GM12874 (cell line): ENCODE data around the gene ERMP1.
A peak's percentile ranks its signal among the peaks of the same experiment; 100 is the strongest.

Source experiments
- TF ChIP-seq, protein P1 (sequence below): IDR thresholded peaks from 2 replicates; pipeline ENCODE4 v1.5.1; 2011; ENCODE audit warnings: low read depth, mild to moderate bottlenecking, control low read depth, low read length, moderate library complexity; ENCODE audit not compliant: insufficient read depth

Gene ERMP1

DNA sequence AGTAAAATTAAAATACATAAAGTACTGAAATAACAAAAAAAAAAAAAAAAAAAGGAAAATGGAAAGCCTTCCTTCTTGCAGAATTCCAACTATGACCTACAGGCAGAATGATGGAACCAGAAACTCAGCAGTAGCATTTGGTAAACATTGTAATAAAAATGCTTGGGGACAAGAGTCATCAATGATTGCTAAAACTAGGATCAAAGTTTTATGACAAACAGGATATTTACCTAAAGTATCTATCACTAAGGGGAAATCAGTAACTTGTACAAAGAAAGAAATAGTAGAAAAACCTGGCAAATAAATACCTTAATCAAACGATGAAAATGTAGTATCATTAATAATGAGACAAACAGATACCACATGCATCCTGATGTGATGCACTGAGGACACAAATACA, 17.5 kb downstream of the ERMP1 start:
- TF ChIP-seq, protein P1, sequence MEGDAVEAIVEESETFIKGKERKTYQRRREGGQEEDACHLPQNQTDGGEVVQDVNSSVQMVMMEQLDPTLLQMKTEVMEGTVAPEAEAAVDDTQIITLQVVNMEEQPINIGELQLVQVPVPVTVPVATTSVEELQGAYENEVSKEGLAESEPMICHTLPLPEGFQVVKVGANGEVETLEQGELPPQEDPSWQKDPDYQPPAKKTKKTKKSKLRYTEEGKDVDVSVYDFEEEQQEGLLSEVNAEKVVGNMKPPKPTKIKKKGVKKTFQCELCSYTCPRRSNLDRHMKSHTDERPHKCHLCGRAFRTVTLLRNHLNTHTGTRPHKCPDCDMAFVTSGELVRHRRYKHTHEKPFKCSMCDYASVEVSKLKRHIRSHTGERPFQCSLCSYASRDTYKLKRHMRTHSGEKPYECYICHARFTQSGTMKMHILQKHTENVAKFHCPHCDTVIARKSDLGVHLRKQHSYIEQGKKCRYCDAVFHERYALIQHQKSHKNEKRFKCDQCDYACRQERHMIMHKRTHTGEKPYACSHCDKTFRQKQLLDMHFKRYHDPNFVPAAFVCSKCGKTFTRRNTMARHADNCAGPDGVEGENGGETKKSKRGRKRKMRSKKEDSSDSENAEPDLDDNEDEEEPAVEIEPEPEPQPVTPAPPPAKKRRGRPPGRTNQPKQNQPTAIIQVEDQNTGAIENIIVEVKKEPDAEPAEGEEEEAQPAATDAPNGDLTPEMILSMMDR: no peak

DNA sequence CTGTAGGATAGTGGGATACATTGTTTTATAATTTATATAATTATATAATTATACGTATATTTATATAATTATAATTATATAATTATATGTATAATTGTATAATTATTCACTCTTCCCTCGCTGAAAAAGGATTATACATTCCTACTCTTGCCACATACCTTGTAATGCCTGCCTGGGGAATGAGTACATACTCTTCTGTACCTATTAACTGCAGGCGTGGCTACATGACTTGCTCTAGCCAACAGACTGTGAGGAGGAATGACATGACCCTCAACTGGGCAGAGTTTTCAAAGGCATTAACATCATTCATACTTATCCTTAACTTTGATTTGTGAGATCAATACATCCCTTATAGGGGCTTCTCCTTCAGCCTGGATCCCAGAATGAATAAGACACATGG, 19.1 kb downstream of the ERMP1 start:
- TF ChIP-seq, protein P1: no peak

DNA sequence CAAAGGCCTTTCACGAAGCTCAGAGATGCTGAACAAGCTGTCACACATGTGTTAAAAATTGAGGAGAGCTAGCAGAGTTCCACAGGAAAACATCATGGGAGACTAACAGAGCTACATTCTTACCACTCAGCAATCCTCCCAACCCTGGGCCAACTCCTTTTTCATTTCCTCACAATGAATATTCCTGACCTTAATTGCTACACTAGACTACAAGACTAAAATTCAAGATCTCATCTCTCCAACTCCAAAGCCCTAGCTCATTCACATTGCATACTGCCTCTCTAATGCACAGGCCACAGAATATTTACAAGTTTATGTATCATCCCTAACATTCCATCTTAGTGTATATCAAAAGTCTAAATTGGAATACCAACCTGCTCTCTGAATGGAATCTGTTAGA, 21.2 kb downstream of the ERMP1 start:
- TF ChIP-seq, protein P1: no peak

DNA sequence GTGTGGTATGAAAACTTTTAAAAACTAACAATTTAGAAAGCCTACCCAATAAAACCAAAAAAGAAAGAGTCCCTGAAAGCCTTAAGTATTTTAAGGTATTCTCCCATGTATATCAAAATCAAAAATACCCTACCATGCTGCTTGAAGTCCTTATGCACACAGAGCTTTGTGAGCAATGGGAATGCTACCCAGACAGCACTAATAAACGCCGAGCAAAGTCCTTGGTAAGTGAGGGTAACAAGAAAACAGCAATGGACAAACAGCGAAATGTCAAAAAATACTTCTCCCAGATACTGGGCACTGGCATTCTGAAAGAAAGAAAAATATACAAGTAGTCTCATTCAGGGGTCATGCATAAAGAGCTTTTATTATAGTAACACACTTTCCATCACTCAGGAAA, 27.4 kb downstream of the ERMP1 start:
- TF ChIP-seq, protein P1: no peak

DNA sequence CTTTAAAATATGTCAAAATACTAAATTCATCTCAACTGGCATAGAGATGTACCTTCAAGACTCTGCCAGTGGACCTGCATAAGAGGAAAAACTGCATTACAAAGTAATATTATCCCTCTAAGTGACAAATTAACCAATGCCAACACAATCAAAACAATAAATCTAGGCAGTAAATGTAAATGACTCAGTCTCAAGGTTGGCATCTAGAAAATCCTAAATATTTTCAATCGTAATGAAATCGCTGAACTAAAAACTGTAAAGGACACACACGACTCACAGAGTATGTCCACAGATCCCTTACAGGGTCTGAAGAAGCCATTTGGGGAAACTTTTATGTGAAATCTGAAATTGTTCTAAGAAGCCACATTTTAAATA, 31.2 kb downstream of the ERMP1 start:
- TF ChIP-seq, protein P1: no peak

DNA sequence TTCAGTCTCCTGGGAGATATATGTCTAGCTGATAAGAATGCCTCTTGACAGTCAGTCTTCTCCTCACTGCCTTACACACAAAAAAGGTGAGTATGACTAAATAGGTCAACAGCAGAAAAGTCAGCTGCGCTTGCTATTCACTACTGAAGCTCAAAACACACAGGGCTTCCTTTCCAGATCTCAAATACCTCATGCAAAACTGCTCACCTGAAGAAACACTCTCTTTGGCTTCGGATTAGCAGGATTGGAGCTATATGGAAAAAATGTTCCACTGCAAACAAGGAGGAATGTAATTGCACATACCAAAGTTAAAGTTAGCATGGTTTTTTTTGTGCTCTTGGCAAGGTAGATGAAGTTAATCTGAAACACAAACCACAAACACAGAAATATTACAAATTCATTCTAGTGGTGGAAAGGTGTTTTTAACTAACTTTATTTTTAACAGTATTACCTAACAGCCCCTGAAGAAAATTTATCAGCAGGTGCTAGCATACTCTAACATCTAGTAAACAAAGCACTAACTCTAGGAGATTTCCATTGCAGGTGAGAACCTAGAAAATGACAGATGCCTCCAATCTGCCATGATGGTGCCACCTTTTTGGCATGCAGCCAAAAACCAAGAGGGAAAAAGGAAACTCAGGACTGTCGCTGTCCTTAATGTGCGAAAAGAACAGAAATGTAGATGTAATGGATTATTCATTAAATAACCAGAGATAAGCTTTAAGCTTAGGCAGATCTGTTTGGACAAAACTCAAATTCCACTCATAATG, 31.8 kb downstream of the ERMP1 start:
- TF ChIP-seq, protein P1: no peak

DNA sequence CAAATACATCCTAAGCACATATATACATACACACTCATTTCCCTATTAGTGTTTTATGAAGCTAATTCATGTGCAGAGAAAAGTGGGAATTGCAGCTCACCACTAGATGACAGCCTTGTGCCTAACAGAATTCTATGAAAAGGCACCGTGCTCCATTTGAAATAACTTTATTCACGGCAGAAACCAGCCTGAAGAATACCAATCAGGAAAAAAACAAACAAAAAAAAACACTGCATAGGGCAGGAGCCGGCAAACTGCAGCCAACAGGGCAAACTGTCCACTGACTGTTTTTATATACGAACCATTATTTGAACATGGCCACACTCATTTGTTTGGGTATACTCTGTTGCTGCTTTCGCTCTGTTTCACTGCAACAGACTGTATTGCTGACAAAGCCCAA, 33.6 kb downstream of the ERMP1 start:
- TF ChIP-seq, protein P1: peak; percentile 36
